ENCODE results near the gene ANKDD1B.
"Not testable (repeated sequence)": the region's sequence is repeated elsewhere in the genome, so short reads cannot be mapped to it uniquely, and the experiment has no call there.

ANKDD1B gene

DNA sequence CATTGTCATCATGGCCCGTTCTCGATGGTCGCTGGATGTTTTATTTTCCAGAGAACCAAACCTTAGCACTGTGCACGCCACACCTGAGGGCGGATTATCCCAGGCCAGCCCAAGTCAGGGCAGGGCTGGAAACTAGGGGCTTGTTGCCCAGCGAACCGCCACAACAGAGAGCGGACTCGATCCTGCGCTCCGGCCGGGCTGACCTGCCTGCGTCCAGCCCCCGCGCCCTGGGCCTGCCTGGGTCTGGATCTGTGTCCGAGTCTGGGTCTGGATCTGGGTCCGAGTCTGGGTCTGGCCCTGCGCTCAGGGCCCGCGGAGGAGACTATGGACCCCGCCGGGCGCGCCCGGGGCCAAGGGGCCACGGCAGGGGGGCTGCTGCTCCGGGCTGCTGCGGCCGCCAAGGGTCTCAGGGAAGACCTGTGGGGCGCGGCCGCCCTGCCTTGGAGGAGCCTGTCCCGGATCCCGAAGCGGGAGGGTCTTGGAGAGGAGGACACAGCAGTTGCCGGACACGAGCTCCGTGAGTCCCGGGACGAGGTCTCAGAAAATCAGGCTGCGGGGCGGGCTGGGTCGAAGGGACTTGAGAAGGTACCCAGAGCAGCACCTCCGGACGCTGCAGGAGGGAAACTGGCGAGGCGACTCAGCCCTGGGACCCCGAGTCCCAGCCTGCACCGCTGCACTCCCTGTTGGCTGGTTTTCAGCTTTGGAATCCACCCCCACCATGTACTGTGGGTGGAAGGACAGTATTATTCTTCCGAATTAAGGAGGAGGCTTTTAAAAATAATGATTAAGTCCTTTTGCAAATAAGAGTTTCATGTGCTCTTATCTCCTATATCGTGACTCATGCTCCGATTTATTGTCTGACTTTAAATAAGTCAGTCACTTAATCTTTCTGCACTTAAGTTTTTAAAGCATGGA, at the start of gene ANKDD1B:
TSS of gene ANKDD1B (plus strand) at position 143 of the 915 bp plus-strand sequence. CDS start at position 325, 182 bp downstream.
- DNase-seq: peak in 1 of 2 experiments; percentile 21

GRCh38 chr5:75565991-75566709, 45.1 kb upstream of the ANKDD1B start:
- peak in 1 of 2 experiments; percentile 34 for DNase-seq

- peak; percentile 67 to 68 for DNase-seq
Observed at GRCh38 chr5:75566710-75567309, 44.4 kb upstream of the ANKDD1B start.

- peak in 1 of 2 experiments; percentile 35 for DNase-seq
Observed at GRCh38 chr5:75567710-75568109, 43.5 kb upstream of the ANKDD1B start.

DNA sequence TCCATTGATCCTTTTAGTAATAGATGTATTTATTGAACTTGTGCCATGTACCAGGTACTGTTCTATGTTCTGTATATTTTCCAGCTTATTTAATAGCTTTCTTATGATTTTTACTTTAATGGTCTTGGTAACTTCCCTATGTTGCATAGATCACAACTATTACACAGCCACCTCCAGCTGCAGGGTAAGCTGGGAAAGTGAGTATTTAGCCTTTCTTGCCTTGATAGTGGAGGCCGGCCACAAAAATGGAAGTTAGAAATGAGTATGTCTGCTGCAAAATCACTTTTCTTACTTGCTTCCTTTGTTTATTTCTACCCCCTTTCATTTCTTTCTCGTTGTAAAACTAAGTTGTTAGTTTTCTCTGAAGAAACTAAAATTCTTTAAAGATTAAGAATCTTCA, 43.1 kb upstream of the ANKDD1B start:
- DNase-seq: no peak

DNA sequence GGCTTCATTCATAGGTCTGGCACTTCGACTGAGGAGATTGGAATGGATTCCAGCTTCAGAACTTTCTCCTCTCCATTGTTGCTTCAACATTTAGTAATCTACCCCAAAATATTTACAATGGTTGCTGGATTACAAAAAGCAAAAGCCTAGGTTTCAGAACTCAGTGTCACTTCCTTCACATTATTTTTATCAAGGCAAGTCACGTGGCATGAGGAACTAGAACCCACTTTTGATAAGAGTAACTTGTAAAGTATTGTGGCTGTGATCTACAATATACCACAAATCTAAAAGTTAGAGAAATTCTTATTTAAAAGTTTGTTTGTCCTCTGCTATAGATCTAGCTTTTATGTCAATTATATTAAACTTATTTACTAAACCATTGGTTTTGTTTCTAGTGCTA, 39.7 kb upstream of the ANKDD1B start:
- DNase-seq: no peak

DNA sequence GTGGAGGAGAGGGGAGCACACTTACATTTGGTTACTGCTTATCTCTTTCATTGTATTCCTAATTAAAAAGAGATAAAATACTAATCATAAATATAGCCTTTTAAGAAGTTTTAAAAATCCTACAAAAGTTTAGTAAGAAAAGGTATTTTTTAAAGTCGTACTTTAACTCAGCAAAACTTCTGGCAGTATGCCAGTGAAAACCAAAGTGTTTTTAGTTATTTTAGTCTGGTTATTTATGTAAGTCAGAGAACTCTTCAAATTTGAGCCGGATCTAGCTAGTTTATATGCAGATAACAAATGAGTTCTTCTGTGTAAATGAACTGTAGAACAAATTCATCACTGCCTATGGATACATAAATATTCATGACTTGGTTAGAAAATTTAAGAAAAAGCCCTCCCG, 36.5 kb upstream of the ANKDD1B start:
- DNase-seq: no peak

- not testable (repeated sequence) for DNase-seq
Observed at GRCh38 chr5:75578280-75578679, 33.0 kb upstream of the ANKDD1B start.

DNA sequence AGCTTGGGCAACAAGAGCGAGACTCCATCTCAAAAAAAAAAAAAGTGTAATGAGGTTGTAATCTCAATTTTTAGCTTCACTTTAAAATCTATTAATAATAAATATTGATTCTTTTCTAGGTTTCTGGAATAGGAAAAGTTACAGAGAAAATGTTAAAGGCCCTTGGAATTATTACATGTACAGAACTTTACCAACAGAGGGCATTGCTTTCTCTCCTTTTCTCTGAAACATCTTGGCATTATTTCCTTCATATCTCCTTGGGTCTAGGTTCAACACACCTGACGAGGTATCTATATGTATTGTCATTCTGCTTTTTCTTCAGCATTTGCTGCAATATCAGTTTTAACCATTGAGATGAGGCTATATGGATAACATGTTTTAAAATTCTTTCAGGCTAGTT, 26.6 kb upstream of the ANKDD1B start:
- no peak for DNase-seq

DNA sequence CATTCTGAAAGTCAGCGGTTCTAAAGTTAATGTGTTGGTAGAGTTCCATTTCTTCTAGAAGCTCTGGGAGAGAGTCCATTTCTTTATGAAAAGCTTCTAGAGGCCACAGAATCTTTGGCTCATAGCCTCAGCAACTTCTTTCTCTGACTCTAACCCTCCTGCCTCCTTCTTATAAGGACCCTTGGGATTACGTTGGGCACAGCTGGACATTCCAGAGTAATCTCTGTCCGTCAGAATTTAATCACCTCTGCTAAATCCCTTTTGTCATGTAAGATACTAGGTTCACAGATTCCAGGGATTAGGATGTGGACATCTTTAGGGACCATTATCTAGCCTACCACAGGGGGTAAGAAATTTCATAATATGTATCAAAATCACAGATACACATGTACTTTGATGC, 22.6 kb upstream of the ANKDD1B start:
- DNase-seq: no peak

GRCh38 chr5:75600535-75600934, 10.7 kb upstream of the ANKDD1B start:
- no peak for DNase-seq

DNA sequence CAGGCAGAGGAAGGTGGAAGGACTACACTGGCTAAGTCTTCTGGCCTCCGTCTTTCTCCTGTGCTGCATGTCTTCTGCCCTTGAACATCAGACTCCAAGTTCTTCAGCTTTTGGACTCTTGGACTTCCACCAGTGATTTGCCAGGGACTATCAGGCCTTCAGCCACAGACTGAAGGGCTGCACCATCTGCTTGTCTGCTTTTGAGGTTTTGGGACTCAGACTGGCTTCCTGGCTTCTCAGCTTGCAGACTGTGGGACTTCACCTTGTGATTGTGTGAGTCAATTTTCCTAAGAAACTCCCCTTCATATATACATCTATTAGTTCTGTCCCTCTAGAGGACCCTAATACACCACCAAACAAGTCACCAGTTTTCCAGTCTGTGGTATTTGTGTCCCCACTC, 9.7 kb upstream of the ANKDD1B start:
- DNase-seq: no peak

DNA sequence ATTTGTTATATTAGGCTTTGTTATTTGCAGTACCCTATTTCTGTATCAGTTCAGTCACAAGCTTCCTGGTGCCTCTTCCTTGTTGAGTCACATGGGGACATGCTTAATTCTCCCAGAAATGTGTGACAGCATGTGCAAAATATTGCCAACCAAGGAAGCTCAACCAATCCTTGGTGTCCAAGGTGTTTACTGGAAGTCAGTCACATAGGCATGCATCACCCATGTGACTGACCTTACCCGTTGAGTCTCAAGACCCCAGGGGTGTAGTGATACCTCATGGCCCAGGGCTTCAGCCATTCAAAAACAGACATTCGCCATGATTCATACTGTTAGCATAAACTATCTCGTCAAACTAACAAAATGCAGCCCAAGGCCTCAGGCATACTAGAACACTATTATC, 9.3 kb upstream of the ANKDD1B start:
- no peak for DNase-seq

GRCh38 chr5:75603371-75603770, 7.9 kb upstream of the ANKDD1B start:
- DNase-seq: no peak

DNA sequence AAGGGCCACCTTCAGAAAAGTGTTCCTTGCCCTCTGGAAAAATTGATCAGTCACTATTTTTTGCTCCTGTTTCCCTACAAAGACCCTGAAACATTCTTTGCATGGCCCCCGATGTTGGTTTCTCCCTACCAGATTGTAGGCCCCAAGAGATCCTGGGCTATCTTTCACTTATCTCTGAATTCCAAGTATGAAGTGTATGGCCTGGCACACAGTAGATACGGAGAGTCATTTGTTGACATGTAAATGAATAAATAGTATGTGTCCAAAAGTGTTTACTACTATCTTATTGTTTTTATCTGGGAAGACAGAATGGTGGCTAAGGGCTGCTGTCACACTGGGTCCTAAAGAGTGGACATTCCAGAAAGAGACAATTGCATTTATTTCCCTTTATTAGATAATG, 7.4 kb upstream of the ANKDD1B start:
- no peak for DNase-seq

DNA sequence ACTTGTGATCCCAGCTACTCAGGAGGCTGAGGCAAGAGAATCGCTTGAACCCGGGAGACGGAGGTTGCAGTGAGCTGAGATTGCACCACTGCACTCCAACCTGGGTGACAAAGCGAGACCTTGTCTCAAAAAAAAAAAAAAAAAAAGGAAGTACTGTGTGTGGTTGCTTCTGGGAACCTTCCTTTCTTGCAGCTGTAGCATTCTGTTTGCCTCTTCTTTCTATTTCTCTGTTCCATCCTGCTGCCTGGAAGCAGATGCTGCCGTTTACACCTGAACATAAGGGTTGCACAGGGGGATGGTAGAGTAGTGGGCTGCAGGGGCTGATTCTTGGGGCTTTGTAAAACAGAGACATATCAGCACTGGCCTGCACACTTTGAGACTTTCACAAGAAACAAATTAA, 3.9 kb upstream of the ANKDD1B start:
- DNase-seq: not testable (repeated sequence)

DNA sequence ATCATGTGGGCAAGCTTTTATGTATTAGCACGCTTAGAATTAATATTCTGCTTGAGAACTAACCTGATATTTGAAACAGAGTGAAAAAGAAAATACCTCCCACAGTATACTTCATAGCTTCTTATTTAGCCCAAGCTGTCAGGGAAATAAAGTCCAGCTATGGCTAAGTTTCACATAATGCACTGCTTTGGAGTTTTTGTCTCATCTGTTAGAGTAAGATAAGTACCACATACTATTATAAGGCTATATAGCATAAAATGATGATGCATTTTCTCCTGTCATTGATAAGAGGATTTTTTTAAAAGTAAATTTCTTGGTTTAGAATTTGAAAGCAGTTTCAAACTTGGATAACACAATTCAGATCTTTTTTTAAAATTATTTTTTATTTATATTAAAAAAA, 2.4 kb upstream of the ANKDD1B start:
- DNase-seq: no peak

DNA sequence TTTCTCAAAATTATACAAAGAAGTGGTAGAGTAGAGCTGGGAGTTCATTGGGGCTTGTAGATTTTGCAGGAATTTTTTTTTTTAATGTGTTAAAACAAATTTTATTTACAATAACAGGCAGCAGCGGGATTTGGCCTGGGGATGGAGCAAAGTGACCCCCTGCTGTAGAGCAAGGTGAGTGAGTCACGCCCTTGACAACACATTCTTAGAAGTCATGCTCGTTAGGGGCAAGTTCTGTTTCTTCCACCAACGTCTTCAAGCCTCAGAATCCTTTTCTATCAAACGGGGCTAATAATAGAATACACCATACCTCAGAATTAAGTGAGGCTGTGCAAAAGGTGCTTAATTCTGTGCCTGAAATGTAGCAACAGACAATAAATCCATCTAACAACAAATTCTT, 1.1 kb upstream of the ANKDD1B start:
- DNase-seq: no peak

DNA sequence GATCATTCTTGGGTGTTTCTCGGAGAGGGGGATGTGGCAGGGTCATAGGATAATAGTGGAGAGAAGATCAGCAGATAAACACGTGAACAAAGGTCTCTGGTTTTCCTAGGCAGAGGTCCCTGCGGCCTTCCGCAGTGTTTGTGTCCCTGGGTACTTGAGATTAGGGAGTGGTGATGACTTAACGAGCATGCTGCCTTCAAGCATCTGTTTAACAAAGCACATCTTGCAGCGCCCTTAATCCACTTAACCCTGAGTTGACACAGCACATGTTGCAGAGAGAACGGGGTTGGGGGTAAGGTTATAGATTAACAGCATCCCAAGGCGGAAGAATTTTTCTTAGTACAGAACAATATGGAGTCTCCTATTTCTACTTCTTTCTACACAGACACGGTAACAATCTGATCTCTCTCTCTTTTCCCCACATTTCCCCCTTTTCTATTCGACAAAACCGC, 368 bp upstream of the ANKDD1B start:
- not testable (repeated sequence) for DNase-seq

GRCh38 chr5:75612226-75612569, 945 bp downstream of the ANKDD1B start:
- no peak for DNase-seq

GRCh38 chr5:75612901-75613300, 1.6 kb downstream of the ANKDD1B start:
- no peak for DNase-seq

DNA sequence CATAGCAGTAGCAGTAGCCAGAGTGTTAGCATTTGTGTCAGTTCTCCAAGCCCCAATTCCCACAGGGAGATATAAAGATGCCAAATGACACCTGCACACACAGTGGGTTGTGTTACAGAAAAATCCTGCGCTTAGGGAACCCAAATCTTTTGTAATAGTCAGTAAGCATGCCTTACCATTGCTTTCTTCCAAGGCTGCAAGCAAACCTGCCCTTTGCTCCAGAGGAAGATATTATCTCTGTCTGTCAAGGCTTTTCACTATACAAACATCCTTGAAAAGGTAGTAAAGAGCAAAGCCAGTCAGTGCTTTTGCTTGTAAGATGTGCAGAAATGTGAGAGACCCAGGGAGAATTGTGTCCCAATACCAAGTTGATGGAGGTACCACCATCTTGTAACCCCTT, 2.9 kb downstream of the ANKDD1B start:
- no peak for DNase-seq

DNA sequence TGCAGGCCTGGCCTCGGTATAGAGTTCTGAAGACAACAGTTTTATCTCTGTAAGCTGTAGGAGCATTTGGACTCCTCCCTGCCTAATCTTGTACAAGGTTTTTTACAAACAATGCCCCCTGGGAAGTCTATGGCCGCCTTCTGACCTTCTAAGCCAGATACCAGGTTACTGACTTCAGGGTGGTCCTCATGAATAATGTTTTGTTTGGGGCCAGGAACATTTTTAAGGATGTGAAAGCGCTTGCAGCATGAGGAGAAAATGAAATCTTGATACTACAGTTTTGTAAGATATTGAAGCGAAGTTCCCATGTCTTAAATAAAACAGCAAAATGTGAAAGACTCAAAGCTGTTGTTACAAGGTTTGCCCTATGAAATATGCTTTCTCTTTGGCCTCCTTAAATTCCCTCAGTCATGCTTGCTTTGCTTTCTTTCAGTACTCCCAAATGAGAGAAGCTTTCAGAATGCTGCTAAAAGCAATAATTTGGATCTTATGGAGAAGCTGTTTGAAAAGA, 5.2 kb downstream of the ANKDD1B start:
- no peak for DNase-seq

All from activated T-cell treated with anti-CD3 and anti-CD28 coated beads, Interleukin-2, amount 50 U/mL, for 48 hours (primary cell).